NB4 (cell line): ENCODE data around the gene DSN1.

Experiments used
- DNase-seq: peaks from one replicate; pipeline ENCODE4 v3.0.0; 2010; ENCODE audit warnings: low read depth
- H3K4me3 ChIP-seq: one replicate; pipeline ENCODE4 v1.5.1; 2011; ENCODE audit warnings: mild to moderate bottlenecking, low read depth, low read length, moderate library complexity
- CTCF ChIP-seq: IDR thresholded peaks from one replicate; pipeline ENCODE4 v1.5.1; 2012; ENCODE audit warnings: low read depth, low read length
- MAX ChIP-seq: IDR thresholded peaks from 2 replicates; pipeline ENCODE4 v1.6.1; 2011; ENCODE audit warnings: low read depth, low read length
- MYC ChIP-seq: IDR thresholded peaks from 2 replicates; pipeline ENCODE4 v1.6.1; 2011; ENCODE audit warnings: low read depth, low read length
- POLR2A ChIP-seq: IDR thresholded peaks from 2 replicates; pipeline ENCODE4 v1.6.1; 2011; ENCODE audit warnings: mild to moderate bottlenecking; ENCODE audit not compliant: insufficient read length; ENCODE audit errors: extremely low read depth

DSN1 gene

GRCh38 chr20:36745927-36746659 lies 27.5 kb downstream of the DSN1 start, which contains the start of gene NDRG3:
Gene NDRG3 (minus strand): TSS chr20:36746090. CDS start chr20:36721735, 24,355 bp downstream.
- no peak for TF ChIP-seq CTCF
- TF ChIP-seq MYC, result no peak
- TF ChIP-seq MAX, result no peak
- TF ChIP-seq POLR2A, result peak; percentile 53
- H3K4me3 ChIP-seq, result peak within 1 kb of the TSS; percentile 61
- peak; percentile 95 for DNase-seq

- no peak for TF ChIP-seq CTCF
- no peak for TF ChIP-seq POLR2A
- no peak for TF ChIP-seq MAX
- TF ChIP-seq MYC, result no peak; the same call in 1 of the 2 replicates
- H3K4me3 ChIP-seq, result peak overlapping the region; percentile 61
- DNase-seq, result peak; percentile 60
Measured at GRCh38 chr20:36745234-36745926, 28.2 kb downstream of the DSN1 start.

- no peak for DNase-seq
- H3K4me3 ChIP-seq, result peak overlapping the region; percentile 61
- TF ChIP-seq CTCF, result no peak
Measured at GRCh38 chr20:36744764-36745191, 28.8 kb downstream of the DSN1 start.

GRCh38 chr20:36744243-36744642 lies 29.3 kb downstream of the DSN1 start:
- TF ChIP-seq POLR2A, result no peak
- TF ChIP-seq MAX, result no peak
- no peak for TF ChIP-seq CTCF
- no peak for TF ChIP-seq MYC
- no peak overlapping the region for H3K4me3 ChIP-seq
- no peak for DNase-seq

- TF ChIP-seq POLR2A (no peak), CTCF (no peak), MAX (no peak), MYC (no peak)
- no peak for DNase-seq
- H3K4me3 ChIP-seq, result no peak overlapping the region
Measured at GRCh38 chr20:36742558-36742957, 31.0 kb downstream of the DSN1 start.
